ENCODE results near the gene MAPKAP1. TPM values are rescaled to one million over a fixed set of nuclear protein-coding genes. Genes with fewer than 3 reads are reported as not detected.

MAPKAP1 gene
- 40.3 and 52.2 TPM in 2 replicates for total RNA-seq

DNA sequence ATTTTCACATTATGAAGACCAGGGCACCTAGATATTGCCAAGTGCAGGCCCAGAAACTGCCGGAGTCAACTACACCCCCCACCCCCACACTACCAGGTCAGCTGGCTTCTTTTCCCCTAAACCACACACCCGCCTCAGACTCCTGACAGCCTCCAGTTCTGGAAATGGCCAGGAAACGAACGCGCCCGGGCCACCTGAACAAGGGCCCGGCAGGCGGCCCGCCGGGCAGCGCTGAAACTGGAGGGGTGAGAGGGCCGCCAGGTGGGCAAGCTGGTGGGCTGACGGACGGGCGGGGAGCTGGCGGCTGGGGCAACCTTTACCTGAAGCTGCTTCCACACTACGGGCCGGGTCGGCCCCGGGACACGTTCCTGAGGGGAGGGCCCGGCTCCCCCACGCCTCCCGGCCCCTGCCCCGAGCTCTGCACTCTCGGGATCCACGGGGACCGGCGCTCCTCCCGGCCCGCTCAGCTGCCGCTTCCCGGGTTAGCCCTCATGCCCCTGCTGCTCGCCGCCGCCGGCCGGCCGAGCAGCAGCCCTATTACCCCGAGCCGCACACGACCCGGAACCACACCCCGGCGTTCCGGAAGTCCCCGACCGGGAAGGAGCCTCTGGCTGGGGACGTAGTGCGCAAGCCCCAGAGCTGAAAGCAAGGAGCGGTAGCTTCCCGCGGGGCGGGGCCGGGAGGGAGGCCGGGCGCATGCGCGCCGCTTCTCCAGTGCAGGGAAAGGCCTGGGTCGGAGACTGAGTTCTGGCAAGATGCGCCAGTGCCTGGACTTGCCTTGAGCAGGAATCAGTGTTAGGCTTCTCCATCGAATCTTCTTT, at the start of gene MAPKAP1:
TSS of gene MAPKAP1 (minus strand) at position 558 of the 821 bp plus-strand sequence. CDS start 34,634 bp downstream, outside the sequence.
- peak; percentile 96 for DNase-seq (ENCODE audit: low read depth in 2 of 2)

DNA sequence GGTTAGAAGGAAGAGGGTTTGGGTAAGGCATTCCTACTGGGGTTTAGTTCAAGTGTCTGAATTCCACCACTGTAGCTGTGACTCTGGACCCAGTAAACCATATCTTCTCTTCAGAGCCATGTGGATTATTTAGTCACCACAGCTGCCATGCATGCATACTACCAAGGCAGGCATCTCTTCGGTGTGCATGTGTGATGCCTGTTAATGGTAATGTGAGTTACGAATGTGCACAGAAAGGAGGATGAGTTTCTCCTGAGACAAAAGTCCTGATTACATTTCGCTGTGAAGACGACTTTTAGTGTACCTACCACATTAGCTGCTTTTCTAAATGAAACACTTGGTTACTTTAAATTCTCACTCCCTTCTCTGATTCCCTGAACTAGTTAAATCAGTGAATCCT, 49.5 kb upstream of the MAPKAP1 start:
- no peak for DNase-seq (ENCODE audit: low read depth in 2 of 2)

DNA sequence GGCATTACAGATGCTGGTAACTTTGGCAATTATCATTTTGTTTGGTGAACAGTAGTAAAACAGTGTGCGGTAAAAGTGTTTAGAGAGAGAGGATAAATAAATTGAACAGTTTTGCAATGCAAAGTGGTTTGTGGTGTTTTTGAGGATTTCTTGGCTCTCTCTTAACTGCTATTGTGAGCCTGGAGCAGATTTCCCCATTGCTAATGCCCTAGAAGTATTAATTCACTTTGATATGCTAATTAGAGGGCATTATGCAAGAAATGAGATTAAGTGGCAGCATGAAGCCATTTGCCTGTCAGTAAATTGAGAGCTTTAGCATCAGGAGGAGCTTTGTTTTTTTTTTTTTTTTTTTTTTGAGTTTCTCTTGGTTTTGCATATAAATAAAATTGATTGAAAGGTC, 48.3 kb upstream of the MAPKAP1 start:
- DNase-seq (ENCODE audit: low read depth in 2 of 2): no peak

GRCh38 chr9:125754096-125754495, 47.1 kb upstream of the MAPKAP1 start:
- no peak for DNase-seq (ENCODE audit: low read depth in 2 of 2)

GRCh38 chr9:125752070-125752628, 45.1 kb upstream of the MAPKAP1 start:
- DNase-seq (ENCODE audit: low read depth in 2 of 2): no peak

- DNase-seq (ENCODE audit: low read depth in 2 of 2): no peak
Observed at GRCh38 chr9:125750627-125751011, 43.6 kb upstream of the MAPKAP1 start.

DNA sequence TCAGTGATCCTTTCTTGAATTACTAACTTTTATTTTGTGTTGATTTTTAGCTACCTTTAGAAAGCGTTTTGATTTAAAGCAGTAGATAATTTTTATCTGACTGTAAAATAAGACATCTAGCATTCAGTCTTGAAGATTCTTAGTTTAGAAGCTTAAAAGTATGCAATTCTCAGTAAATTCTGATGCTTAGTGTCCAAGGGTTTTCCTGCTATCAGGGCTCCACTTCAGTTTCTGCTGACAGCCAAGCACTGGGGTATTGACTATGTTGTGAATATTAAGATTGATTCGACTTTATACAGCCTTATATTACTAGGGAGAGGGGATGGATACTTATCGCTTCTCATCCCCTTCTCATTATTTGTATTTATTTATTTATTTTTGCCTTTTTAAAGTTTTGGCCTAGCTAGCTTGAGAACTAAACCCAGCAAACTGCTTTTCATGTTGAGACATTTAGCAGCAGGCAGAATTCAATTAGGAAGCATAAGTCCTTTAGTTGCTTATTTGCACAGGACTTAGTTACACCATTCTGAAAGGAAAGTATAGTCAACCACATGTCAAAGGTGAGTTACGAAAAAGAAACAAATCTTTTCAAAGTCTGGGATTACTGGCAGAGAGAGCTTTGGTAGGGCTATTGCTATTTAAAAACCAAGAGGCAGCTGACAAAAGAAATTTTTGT, 43.1 kb upstream of the MAPKAP1 start:
- DNase-seq (ENCODE audit: low read depth in 2 of 2): peak in 1 of 2 donors; percentile 21

DNA sequence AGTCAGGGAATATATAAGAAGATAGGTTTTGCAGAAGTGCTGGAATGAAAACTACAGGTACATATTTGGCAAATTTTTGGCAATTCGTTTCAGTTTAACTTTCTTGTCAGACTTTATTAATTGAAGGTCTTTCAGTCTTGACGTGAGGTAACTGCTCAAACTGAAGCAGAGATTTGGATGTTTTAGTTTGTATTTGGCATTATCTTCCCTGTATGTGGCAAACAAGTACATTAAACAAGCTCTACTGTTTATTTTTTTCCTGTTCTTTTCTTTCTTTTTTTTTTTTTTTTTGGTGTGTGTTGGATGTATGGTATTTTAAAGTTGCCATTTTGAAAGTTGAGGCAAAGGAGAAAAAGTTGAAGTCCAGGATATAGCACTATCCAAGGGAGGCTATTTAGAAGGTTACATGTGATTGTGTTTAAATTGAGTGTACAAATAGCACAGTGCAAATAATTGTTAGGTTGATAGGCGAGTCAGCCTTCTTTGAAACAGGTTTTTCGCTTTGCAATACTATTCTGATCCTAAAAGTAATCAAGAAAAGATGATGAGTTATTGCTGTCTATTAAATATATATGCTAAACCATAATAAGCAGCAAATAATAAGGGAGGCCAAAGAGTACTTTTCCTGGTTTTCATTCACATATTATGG, 42.4 kb upstream of the MAPKAP1 start:
- no peak for DNase-seq (ENCODE audit: low read depth in 2 of 2)

DNA sequence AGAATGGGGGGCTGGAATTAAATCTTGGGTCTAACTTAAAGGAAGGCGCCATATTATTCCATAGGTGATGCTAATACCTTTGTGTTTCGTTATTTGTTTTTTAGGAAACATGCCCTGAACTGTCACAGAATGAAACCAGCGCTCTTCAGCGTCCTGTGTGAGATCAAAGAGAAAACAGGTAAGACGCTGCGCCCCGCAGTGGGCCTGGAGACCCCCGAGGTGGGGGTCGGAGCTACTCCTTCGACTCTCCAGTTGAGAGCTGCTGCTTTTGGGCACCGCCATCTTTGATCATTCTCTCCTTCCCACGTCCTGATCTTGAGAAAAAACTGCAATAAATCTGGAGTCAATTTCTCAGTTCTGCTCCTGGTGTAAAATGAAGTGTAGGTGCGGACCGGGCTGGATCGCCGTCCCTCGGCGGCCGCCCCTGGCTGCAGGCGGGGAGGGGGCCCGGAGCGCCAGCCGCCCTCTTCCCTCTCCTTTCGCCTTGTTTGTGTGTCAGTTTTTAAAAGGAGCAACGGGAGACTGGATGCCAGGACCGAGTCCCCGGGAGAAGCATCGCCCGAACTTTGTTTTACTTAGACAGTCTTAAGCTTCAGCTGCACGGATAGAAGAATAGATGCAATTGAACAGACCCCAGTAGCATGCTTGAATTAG, 41.6 kb upstream of the MAPKAP1 start:
- DNase-seq (ENCODE audit: low read depth in 2 of 2): peak in 1 of 2 donors; percentile 10

GRCh38 chr9:125747765-125748445, 40.9 kb upstream of the MAPKAP1 start:
- DNase-seq (ENCODE audit: low read depth in 2 of 2): peak; percentile 47 to 49

- DNase-seq (ENCODE audit: low read depth in 2 of 2): peak; percentile 38 to 50
Observed at GRCh38 chr9:125747053-125747764, 40.2 kb upstream of the MAPKAP1 start, which contains the start of gene PBX3. Gene PBX3, plus strand, starts transcription at chr9:125747373.

DNA sequence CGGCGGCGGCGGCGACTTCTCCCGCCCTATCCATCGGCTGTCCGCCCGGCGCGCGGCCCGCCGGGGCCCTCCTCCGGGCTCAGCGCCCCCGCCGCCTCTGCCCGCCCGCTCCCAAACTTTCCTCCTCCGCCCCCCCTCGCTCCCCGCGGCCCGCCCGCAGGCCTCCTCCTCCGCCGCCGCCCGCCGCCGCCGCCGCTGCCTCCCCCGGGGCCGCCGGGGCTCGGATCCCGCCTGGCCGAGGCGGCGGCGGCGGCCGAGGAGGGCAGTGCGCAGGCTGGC, 39.7 kb upstream of the MAPKAP1 start:
- DNase-seq (ENCODE audit: low read depth in 2 of 2): no peak

GRCh38 chr9:125746017-125746773, 39.2 kb upstream of the MAPKAP1 start:
- DNase-seq (ENCODE audit: low read depth in 2 of 2): peak; percentile 95

- no peak for DNase-seq (ENCODE audit: low read depth in 2 of 2)
Observed at GRCh38 chr9:125745682-125746016, 38.6 kb upstream of the MAPKAP1 start.

DNA sequence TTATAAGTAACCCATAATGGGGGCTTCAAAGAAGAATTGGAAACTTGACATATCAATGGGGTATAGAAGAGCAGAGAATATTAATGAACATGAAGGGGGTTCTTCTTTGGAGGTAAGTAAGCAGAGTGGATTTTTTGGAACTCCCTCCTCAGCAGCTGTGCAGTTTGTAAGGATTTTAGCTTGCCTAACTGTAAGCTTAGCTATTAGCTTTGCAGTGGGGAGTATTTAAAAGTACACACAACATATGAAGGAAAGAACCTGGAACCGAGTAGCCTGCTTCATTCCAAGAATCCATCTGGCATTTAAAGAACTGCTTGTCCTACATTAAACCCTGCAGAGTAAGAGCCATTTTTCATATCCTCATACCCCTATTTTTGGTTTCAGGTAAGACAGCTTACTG, 38.0 kb upstream of the MAPKAP1 start:
- no peak for DNase-seq (ENCODE audit: low read depth in 2 of 2)

- no peak for DNase-seq (ENCODE audit: low read depth in 2 of 2)
Observed at GRCh38 chr9:125744616-125745015, 37.6 kb upstream of the MAPKAP1 start.

GRCh38 chr9:125743682-125744428, 36.8 kb upstream of the MAPKAP1 start:
- DNase-seq (ENCODE audit: low read depth in 2 of 2): no peak

DNA sequence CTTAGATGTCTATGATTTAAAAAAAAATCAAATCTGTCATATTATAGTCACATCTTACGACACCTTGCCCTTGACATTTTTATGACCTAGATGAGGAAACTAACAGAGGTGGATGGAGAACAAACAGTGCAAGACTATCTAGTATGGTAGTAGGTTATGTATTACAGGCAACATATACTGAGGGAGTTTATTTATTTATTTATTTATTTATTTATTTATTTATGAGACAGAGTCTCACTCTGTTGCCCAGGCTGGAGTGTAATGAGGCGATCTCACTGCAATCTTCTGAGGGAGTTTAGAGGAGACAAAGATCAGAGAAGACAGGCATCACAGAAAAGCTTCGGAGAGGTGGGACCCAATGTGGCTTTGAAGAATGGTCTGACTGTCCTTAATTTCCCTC, 35.6 kb upstream of the MAPKAP1 start:
- DNase-seq (ENCODE audit: low read depth in 2 of 2): no peak

- no peak for DNase-seq (ENCODE audit: low read depth in 2 of 2)
Observed at GRCh38 chr9:125739436-125739835, 32.4 kb upstream of the MAPKAP1 start.
